GM23248 (cell line): ENCODE results near the gene RNLS. TPM values are rescaled to one million over a fixed set of nuclear protein-coding genes. Genes with fewer than 3 reads are reported as not detected.

ENCODE experiments used
- DNase-seq: peaks from one replicate; pipeline ENCODE4 v3.0.0-alpha.2; 2015
- H2AFZ ChIP-seq: fragments of 200-600 bp; sonication (generic); 2 replicates; pipeline ENCODE4 v1.6.1; 2016; ENCODE audit warnings: antibody characterized with exemption
- H3F3A ChIP-seq: fragments of 200-600 bp; sonication (generic); 2 replicates; pipeline ENCODE4 v1.6.1; 2016; ENCODE audit warnings: mild to moderate bottlenecking, antibody characterized with exemption, mixed run types; ENCODE audit not compliant: insufficient read depth
- H3K27ac ChIP-seq: fragments of 200-600 bp; sonication (generic); 2 replicates; pipeline ENCODE4 v1.5.1; 2016; ENCODE audit warnings: mild to moderate bottlenecking
- H3K27me3 ChIP-seq: fragments of 200-600 bp; sonication (generic); replicated peaks from 2 replicates; pipeline ENCODE4 v1.6.1; 2016; ENCODE audit warnings: mild to moderate bottlenecking; ENCODE audit not compliant: insufficient read depth
- H3K36me3 ChIP-seq: fragments of 200-600 bp; sonication (generic); 2 replicates; pipeline ENCODE4 v1.6.1; 2016; ENCODE audit warnings: low read depth, mild to moderate bottlenecking
- H3K4me1 ChIP-seq: fragments of 200-600 bp; sonication (generic); 2 replicates; pipeline ENCODE4 v1.6.1; 2016; ENCODE audit warnings: mild to moderate bottlenecking; ENCODE audit not compliant: insufficient read depth
- H3K4me2 ChIP-seq: fragments of 200-600 bp; sonication (generic); one replicate; pipeline ENCODE4 v1.6.1; 2016; ENCODE audit warnings: mild to moderate bottlenecking; ENCODE audit not compliant: unreplicated experiment
- H3K4me3 ChIP-seq: fragments of 200-600 bp; sonication (generic); 2 replicates; pipeline ENCODE4 v1.5.1; 2016; ENCODE audit warnings: mild to moderate bottlenecking
- H3K79me2 ChIP-seq: fragments of 200-600 bp; sonication (generic); 2 replicates; pipeline ENCODE4 v1.6.1; 2016; ENCODE audit warnings: mild to moderate bottlenecking; ENCODE audit not compliant: insufficient read depth
- H3K9ac ChIP-seq: fragments of 200-600 bp; sonication (generic); 2 replicates; pipeline ENCODE4 v1.6.1; 2016; ENCODE audit warnings: mild to moderate bottlenecking
- H3K9me2 ChIP-seq: fragments of 200-600 bp; sonication (generic); 2 replicates; pipeline ENCODE4 v1.6.1; 2016; ENCODE audit warnings: mixed run types, mild to moderate bottlenecking, moderate library complexity; ENCODE audit not compliant: insufficient read depth
- H3K9me3 ChIP-seq: fragments of 200-600 bp; sonication (generic); one replicate; pipeline ENCODE4 v1.6.1; 2017; ENCODE audit warnings: low read depth
- H4K20me1 ChIP-seq: fragments of 200-600 bp; sonication (generic); 2 replicates; pipeline ENCODE4 v1.6.0; 2016; ENCODE audit not compliant: insufficient read depth
- EZH2 ChIP-seq: fragments of 200-600 bp; sonication (generic); IDR thresholded peaks from 2 replicates; pipeline ENCODE4 v1.6.1; 2018; ENCODE audit warnings: antibody characterized with exemption, mild to moderate bottlenecking; ENCODE audit not compliant: insufficient read depth, poor library complexity, severe bottlenecking
- EZH2phosphoT487 ChIP-seq: fragments of 200-600 bp; sonication (generic); IDR thresholded peaks from 2 replicates; pipeline ENCODE4 v1.6.1; 2018; ENCODE audit warnings: antibody characterized with exemption, moderate library complexity, mild to moderate bottlenecking, low read depth; ENCODE audit not compliant: insufficient read depth
- WGBS, 2 experiments: methylation state at CpG; one replicate each; pipeline ENCODE4 v1.1.6; 2015 to 2017; ENCODE audit warnings: low lambda C conversion rate in 2 of 2, low coverage in 1 of 2; ENCODE audit errors: missing lambda C conversion rate in 2 of 2; 5-methylcytosine and 5-hydroxymethylcytosine counted together
- in situ Hi-C: fragments of 300-500 bp; cut with MboI; formaldehyde crosslinking; loops from 2 replicates; pipeline ENCODE4 v1.15.0; 2020
- polyA plus RNA-seq: library from polyadenylated mRNA; unstranded; fragments of >200 nt; fragmentation: Nextera tagmentation; extraction: Ambion mirVana; gene quantifications from 2 replicates; pipeline ENCODE4 v1.2.1, GENCODE V29; 2016
- total RNA-seq: library from RNA; depleted of rRNA; stranded (reverse); fragments of >200 nt; shearing (Covaris generic); gene quantifications from 2 replicates; pipeline ENCODE4 v1.2.3, GENCODE V29; 2014

The RNLS gene
- total and polyA plus RNA-seq, 2 experiments from 2014 or later = 11.5 to 23.1 TPM

DNA sequence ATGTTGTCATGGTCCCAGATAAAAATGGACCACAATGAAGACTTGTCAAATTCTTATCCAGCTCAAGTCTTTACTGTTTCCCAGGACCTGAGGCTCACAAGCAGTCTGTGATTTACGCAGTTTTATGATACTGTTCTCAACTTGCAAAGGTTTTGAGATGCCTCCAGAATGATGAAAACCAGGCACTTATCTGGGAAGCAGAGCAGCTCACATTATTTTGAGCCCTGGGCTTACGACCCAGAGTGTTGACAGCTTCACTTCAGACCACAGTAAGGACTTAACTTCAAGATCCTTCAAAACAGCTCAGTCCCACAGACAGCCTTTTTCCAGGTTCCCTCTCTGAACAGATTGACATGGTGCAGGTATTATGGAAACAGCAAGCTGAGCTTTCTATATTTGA is 236.1 kb downstream of the RNLS start:
- H3K9ac ChIP-seq = no peak overlapping the region
- no peaks in the 10 kb centered on the region for H3K27me3 ChIP-seq
- H3K4me3 ChIP-seq = no peak overlapping the region
- in situ Hi-C loops = no loop called here
- H2AFZ ChIP-seq = no peak overlapping the region
- WGBS, 2 experiments = 84 to 89% methylated on average over 2 of the region's 2 CpGs
- no peak overlapping the region for H3K4me2 ChIP-seq
- no peak for DNase-seq
- no peaks in the 10 kb centered on the region for H3K79me2 ChIP-seq
- no peaks in the 10 kb centered on the region for H3K9me2 ChIP-seq
- H3K27ac ChIP-seq = no peak overlapping the region
- TF ChIP-seq EZH2 (no peak), EZH2phosphoT487 (no peak)
- H4K20me1 ChIP-seq = no peaks in the 10 kb centered on the region
- H3K9me3 ChIP-seq = no peaks in the 10 kb centered on the region
- H3K36me3 ChIP-seq = no peaks in the 10 kb centered on the region
- H3F3A ChIP-seq = no peaks in the 10 kb centered on the region
- no peaks in the 10 kb centered on the region for H3K4me1 ChIP-seq

DNA sequence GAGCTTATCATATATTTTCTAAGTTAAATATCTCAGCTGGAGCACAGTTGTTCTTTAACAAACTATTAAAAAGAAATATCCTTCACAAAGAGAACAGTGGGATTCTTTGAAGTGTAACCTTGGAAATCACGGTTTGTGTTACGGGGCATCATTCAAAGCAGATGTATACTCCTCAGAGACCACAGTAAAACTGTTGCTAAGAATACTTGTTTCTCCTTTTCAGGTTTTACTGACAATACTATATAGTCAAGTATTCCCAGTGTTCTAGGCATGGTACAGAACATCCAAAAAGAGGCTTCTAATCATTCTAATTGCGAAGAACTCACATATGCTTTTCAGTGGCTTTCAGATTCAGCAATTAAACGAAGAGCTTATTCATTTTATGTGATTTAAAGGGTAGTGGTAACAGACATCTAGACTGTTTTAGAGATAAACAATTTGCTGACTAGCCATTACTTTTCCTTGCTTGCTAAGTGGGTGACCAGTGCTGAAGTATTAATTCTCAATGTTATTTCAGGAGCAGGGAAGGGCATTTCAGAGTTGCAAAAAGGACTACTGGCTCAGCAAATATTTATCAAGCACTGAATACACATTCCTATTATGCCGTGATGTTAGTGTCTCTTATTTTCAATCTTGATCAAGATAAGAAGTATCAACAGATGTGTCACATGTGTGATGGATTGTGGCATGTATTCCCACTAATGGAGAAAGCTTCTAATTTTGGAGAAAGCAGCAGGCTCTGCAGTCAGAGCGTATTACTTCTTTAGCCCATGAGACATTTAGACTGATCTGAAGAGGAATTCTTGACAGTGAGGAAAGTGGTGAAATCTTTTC is 236.8 kb downstream of the RNLS start:
- Histone ChIP-seq H3K4me2 (no peak overlapping the region), H3K9me2 (no peaks in the 10 kb centered on the region), H2AFZ (no peak overlapping the region), H3K79me2 (no peaks in the 10 kb centered on the region), H3K9me3 (no peaks in the 10 kb centered on the region), H4K20me1 (no peaks in the 10 kb centered on the region), H3K27me3 (no peaks in the 10 kb centered on the region), H3K4me1 (no peaks in the 10 kb centered on the region), H3F3A (no peaks in the 10 kb centered on the region), H3K36me3 (no peaks in the 10 kb centered on the region), H3K4me3 (no peak overlapping the region), H3K27ac (no peak overlapping the region), H3K9ac (no peak overlapping the region)
- no peak for DNase-seq
- WGBS, 2 experiments = 91 to 93% methylated on average over 6 of the region's 6 CpGs
- in situ Hi-C loops = no loop called here
- TF ChIP-seq EZH2phosphoT487 (no peak), EZH2 (no peak)

DNA sequence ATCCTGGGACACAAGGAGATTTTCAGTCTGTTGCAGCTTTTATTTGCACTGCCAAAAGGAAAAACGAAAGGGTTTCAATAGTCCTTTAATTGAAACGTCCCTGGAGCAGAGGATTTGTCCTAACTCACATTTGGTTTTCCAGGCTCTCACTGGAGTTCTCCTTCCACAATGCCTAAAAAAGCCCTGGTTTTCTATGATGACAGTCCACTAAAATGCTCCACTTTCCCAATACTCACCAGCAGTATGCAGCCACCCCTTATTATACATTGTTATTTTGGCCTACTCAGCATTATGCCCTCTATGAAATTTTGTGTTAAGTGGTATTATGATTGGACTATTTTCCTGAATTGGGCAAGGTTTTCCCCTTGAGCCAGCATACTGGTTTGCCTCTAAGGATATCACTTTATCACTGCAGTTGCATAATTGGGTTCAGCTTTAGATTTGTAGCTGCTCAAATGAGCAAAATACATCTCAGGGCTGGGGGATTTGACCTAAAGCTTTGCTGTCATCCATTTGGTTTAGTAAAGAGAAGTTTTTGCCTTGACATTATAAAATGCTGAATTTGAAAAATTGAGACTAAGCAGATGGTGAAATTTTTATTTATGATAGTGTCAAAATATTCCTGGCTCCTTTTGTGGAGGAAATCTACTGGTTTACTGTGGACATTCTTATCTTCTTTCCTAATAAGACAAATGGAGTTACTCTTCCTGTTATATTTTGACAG is 239.2 kb downstream of the RNLS start:
- Histone ChIP-seq H3K27me3 (no peaks in the 10 kb centered on the region), H2AFZ (peak overlapping the region; percentile 28; the same call in 1 of the 2 replicates), H3K4me2 (no peak overlapping the region), H3K4me1 (no peaks in the 10 kb centered on the region), H4K20me1 (no peaks in the 10 kb centered on the region), H3K27ac (no peak overlapping the region), H3K9me3 (no peaks in the 10 kb centered on the region), H3K36me3 (no peaks in the 10 kb centered on the region), H3K9ac (no peak overlapping the region), H3K4me3 (no peak overlapping the region), H3F3A (no peaks in the 10 kb centered on the region), H3K79me2 (no peaks in the 10 kb centered on the region), H3K9me2 (no peaks in the 10 kb centered on the region)
- WGBS, 2 experiments = 14 to 22% methylated on average over 2 of the region's 2 CpGs
- no peak for TF ChIP-seq EZH2phosphoT487
- no peak for TF ChIP-seq EZH2
- in situ Hi-C loops = no loop called here
- peak; percentile 0 for DNase-seq

DNA sequence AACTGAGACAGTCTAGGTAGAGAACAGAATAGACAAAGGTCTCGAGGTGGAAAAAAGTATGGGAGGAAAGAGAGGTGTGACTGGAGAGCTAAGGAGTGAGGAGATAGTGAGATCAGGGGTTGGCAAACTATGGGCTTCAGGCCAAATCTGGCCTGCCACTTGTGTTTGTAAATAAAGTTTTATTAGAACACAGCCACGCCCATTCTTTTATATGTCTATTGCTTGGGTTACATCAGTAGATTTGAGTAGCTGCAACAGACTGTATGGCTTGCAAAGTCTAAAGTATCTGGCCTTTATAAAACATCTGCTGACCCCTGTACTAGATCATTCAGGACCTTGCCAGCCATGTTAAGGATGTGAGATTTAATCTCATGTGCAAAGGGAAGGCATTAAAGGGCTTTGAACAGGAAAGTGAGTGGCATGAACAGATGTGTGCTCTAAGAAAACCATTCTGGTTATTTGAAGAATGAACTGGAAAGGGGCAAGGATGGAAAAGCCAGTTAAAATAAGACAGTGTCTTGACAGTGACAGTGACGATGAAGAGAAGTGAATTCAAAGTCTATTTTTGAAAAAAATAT is 240.3 kb downstream of the RNLS start:
- H3K27me3 ChIP-seq = no peaks in the 10 kb centered on the region
- H3K4me3 ChIP-seq = no peak overlapping the region
- H3K9me3 ChIP-seq = no peaks in the 10 kb centered on the region
- no peaks in the 10 kb centered on the region for H3K79me2 ChIP-seq
- no peaks in the 10 kb centered on the region for H3K9me2 ChIP-seq
- TF ChIP-seq EZH2phosphoT487 = no peak
- no peak for TF ChIP-seq EZH2
- DNase-seq = no peak
- H3K9ac ChIP-seq = no peak overlapping the region
- H2AFZ ChIP-seq = no peak overlapping the region
- 83 to 88% methylated on average over 3 of the region's 3 CpGs for WGBS, 2 experiments
- no peaks in the 10 kb centered on the region for H4K20me1 ChIP-seq
- no peaks in the 10 kb centered on the region for H3K4me1 ChIP-seq
- in situ Hi-C loops = no loop called here
- no peaks in the 10 kb centered on the region for H3F3A ChIP-seq
- no peak overlapping the region for H3K4me2 ChIP-seq
- H3K36me3 ChIP-seq = no peaks in the 10 kb centered on the region
- no peak overlapping the region for H3K27ac ChIP-seq
